CD14-positive monocyte (primary cell): ENCODE data around the gene SETD1B. TPM values are rescaled to one million over a fixed set of nuclear protein-coding genes. Genes with fewer than 3 reads are reported as not detected.
"Not testable (repeated sequence)": the region's sequence is repeated elsewhere in the genome, so short reads cannot be mapped to it uniquely, and the experiment has no call there.

Experiments used
- DNase-seq, 3 donors: peaks; one replicate each; pipeline ENCODE4 v3.0.0-alpha.2; 2011 to 2022
- H2AFZ ChIP-seq: 2 replicates; pipeline ENCODE4 v1.6.0; 2012; ENCODE audit warnings: mild to moderate bottlenecking, low read depth, low read length, inconsistent platforms; ENCODE audit not compliant: insufficient read depth, poor library complexity, severe bottlenecking
- H3K27ac ChIP-seq, 2 donors: 1 replicate in 1 of 2; 2 replicates in 1 of 2; pipeline ENCODE4 v1.5.1; 2012 to 2013; ENCODE audit warnings: low read length in 2 of 2, control low read depth in 1 of 2, inconsistent platforms in 1 of 2, low read depth in 1 of 2, mild to moderate bottlenecking in 1 of 2
- H3K27me3 ChIP-seq, 2 donors: one replicate each; pipeline versions ENCODE4 v1.6.0 to v1.6.1; 2011 to 2013; ENCODE audit warnings: low read length in 2 of 2; ENCODE audit not compliant: control insufficient read depth in 2 of 2, insufficient read depth in 2 of 2
- H3K36me3 ChIP-seq, 2 donors: replicated peaks in 1 of 2; 1 replicate in 1 of 2; 2 replicates in 1 of 2; pipeline versions ENCODE4 v1.5.1 to v1.6.1; 2012 to 2013; ENCODE audit warnings: low read length in 2 of 2, control low read depth in 1 of 2, inconsistent platforms in 1 of 2, mild to moderate bottlenecking in 1 of 2; ENCODE audit not compliant: insufficient read depth in 2 of 2, control insufficient read depth in 1 of 2
- H3K4me1 ChIP-seq, 2 donors: 1 replicate in 1 of 2; 2 replicates in 1 of 2; pipeline versions ENCODE4 v1.5.1 to v1.6.1; 2012 to 2013; ENCODE audit warnings: low read length in 2 of 2, control low read depth in 1 of 2, inconsistent platforms in 1 of 2, mild to moderate bottlenecking in 1 of 2, moderate library complexity in 1 of 2; ENCODE audit not compliant: insufficient read depth in 2 of 2, control insufficient read depth in 1 of 2
- H3K4me2 ChIP-seq: replicated peaks from 2 replicates; pipeline ENCODE3; 2012; ENCODE audit warnings: low read length, moderate library complexity, mild to moderate bottlenecking; ENCODE audit not compliant: poor library complexity, severe bottlenecking; ENCODE audit errors: extremely low read depth
- H3K4me3 ChIP-seq, 3 experiments: fragments of 200-600 bp in 1 of 3; sonication (generic) in 1 of 3; replicated peaks in 1 of 3; 1 replicate in 2 of 3; 2 replicates in 1 of 3; pipeline ENCODE4 v1.5.1; 2011 to 2013; ENCODE audit warnings: low read length in 3 of 3, mild to moderate bottlenecking in 3 of 3, control low read depth in 2 of 3, low read depth in 2 of 3, inconsistent platforms in 1 of 3, moderate library complexity in 1 of 3
- H3K79me2 ChIP-seq: 2 replicates; pipeline ENCODE4 v1.6.0; 2012; ENCODE audit warnings: mild to moderate bottlenecking, control low read depth, inconsistent platforms, low read length, moderate library complexity; ENCODE audit not compliant: insufficient read depth
- H3K9ac ChIP-seq: 2 replicates; pipeline ENCODE4 v1.6.0; 2017; ENCODE audit warnings: low read length, mild to moderate bottlenecking; ENCODE audit not compliant: insufficient read depth, poor library complexity, severe bottlenecking
- H3K9me3 ChIP-seq, 2 donors: replicated peaks in 1 of 2; 1 replicate in 1 of 2; 2 replicates in 1 of 2; pipeline versions ENCODE4 v1.5.1 to v1.6.1; 2012 to 2013; ENCODE audit warnings: low read length in 2 of 2, control low read depth in 1 of 2; ENCODE audit not compliant: control insufficient read depth in 1 of 2, insufficient read depth in 1 of 2
- H4K20me1 ChIP-seq: 2 replicates; pipeline ENCODE4 v1.6.0; 2012; ENCODE audit warnings: mild to moderate bottlenecking, low read length, control low read depth, moderate library complexity; ENCODE audit not compliant: insufficient read depth
- H3K27ac Mint-ChIP-seq, 7 donors: one replicate each; pipeline ENCODE4 v1.8.0; 2020; ENCODE audit warnings: mild to moderate bottlenecking in 7 of 7, mixed read lengths in 7 of 7, moderate library complexity in 6 of 7, inconsistent platforms in 2 of 7
- H3K27me3 Mint-ChIP-seq, 3 donors: one replicate each; pipeline ENCODE4 v1.8.0; 2021 to 2022; ENCODE audit warnings: low read depth in 3 of 3, mild to moderate bottlenecking in 3 of 3, mixed read lengths in 3 of 3, moderate library complexity in 3 of 3, inconsistent platforms in 1 of 3
- H3K36me3 Mint-ChIP-seq, 2 donors: one replicate each; pipeline ENCODE4 v1.8.0; 2020; ENCODE audit warnings: mixed read lengths in 2 of 2, inconsistent platforms in 1 of 2, mild to moderate bottlenecking in 1 of 2
- H3K4me1 Mint-ChIP-seq: one replicate; pipeline ENCODE4 v1.8.0; 2020; ENCODE audit warnings: mild to moderate bottlenecking, mixed read lengths
- H3K4me3 Mint-ChIP-seq, 2 donors: one replicate each; pipeline ENCODE4 v1.8.0; 2020; ENCODE audit warnings: mild to moderate bottlenecking in 2 of 2, mixed read lengths in 2 of 2, moderate library complexity in 1 of 2
- H3K9me3 Mint-ChIP-seq, 7 donors: one replicate each; pipeline ENCODE4 v1.8.0; 2020 to 2022; ENCODE audit warnings: mixed read lengths in 7 of 7, mild to moderate bottlenecking in 6 of 7, moderate library complexity in 6 of 7, inconsistent platforms in 2 of 7
- WGBS: methylation state at CpG from one replicate; pipeline ENCODE4 v1.1.5; 2013; ENCODE audit warnings: missing lambda C conversion rate; ENCODE audit not compliant: insufficient coverage; 5-methylcytosine and 5-hydroxymethylcytosine counted together
- intact Hi-C, 2 donors: fragments of 100-400 bp; cut with micrococcal nuclease; formaldehyde crosslinking; loops; one replicate each; pipeline versions ENCODE4 v1.15.0 to v1.15.1; 2023
- polyA plus RNA-seq, 3 donors: library from polyadenylated mRNA; depleted of rRNA in 1 of 3; unstranded in 2 of 3; stranded (reverse) in 1 of 3; fragments of 300-500 nt in 2 of 3; fragments of >200 nt in 1 of 3; fragmentation: Illumina TruSeq in 2 of 3; gene quantifications; 1 replicate in 2 of 3; 2 replicates in 1 of 3; pipeline ENCODE4 v1.2.3, GENCODE V29; 2012 to 2021
- TF ChIP-seq, protein P1 (sequence below): fragments of 200-600 bp; IDR thresholded peaks from one replicate; pipeline ENCODE4 v1.8.0; 2022; ENCODE audit warnings: antibody characterized with exemption, mild to moderate bottlenecking

Gene SETD1B
- polyA plus RNA-seq, 3 donors, result 0.28 to 9.0 (median 0.60) TPM

GRCh38 chr12:121789233-121789781 is 14.5 kb upstream of the SETD1B start:
- 2% methylated on average over 12 of the region's 13 CpGs for WGBS
- peak overlapping the region; percentile 98 to 100 (median 100) for H3K27ac Mint-ChIP-seq
- Histone ChIP-seq H3K27ac (peak overlapping the region; percentile 98 to 99), H3K36me3 (no peaks in the 10 kb centered on the region), H3K4me2 (peak overlapping the region; percentile 70), H3K27me3 (no peaks in the 10 kb centered on the region), H2AFZ (peak overlapping the region; percentile 63), H3K4me1 (peaks cover 78 to 83% of the 10 kb centered on the region in 2 donors), H4K20me1 (peaks cover under 1% of the 10 kb centered on the region), H3K9me3 (no peaks in the 10 kb centered on the region), H3K9ac (peak overlapping the region; percentile 81), H3K79me2 (peaks cover 46% of the 10 kb centered on the region), H3K4me3 (peak overlapping the region; percentile 8 to 64 (median 17))
- peaks cover 0 to 2% (median 0%) of the 10 kb centered on the region in 7 donors for H3K9me3 Mint-ChIP-seq
- DNase-seq, result peak; percentile 77 to 90 (median 77)
- H3K4me1 Mint-ChIP-seq, result peaks cover 75% of the 10 kb centered on the region
- H3K36me3 Mint-ChIP-seq, result peaks cover 21 to 22% of the 10 kb centered on the region in 2 donors
- TF ChIP-seq, protein P1, sequence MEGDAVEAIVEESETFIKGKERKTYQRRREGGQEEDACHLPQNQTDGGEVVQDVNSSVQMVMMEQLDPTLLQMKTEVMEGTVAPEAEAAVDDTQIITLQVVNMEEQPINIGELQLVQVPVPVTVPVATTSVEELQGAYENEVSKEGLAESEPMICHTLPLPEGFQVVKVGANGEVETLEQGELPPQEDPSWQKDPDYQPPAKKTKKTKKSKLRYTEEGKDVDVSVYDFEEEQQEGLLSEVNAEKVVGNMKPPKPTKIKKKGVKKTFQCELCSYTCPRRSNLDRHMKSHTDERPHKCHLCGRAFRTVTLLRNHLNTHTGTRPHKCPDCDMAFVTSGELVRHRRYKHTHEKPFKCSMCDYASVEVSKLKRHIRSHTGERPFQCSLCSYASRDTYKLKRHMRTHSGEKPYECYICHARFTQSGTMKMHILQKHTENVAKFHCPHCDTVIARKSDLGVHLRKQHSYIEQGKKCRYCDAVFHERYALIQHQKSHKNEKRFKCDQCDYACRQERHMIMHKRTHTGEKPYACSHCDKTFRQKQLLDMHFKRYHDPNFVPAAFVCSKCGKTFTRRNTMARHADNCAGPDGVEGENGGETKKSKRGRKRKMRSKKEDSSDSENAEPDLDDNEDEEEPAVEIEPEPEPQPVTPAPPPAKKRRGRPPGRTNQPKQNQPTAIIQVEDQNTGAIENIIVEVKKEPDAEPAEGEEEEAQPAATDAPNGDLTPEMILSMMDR, result no peak
- intact Hi-C loops, result no loop called here
- peak overlapping the region; percentile 74 to 89 for H3K4me3 Mint-ChIP-seq
- peaks cover 0 to 3% (median 0%) of the 10 kb centered on the region in 3 donors for H3K27me3 Mint-ChIP-seq

- H3K9ac ChIP-seq, result peak overlapping the region; percentile 81
- peaks cover 16 to 23% of the 10 kb centered on the region in 2 donors for H3K36me3 Mint-ChIP-seq
- peak; percentile 96 to 97 (median 96) for DNase-seq
- peak overlapping the region; percentile 74 to 89 for H3K4me3 Mint-ChIP-seq
- no peaks in the 10 kb centered on the region for H3K27me3 ChIP-seq
- 29% methylated on average over 23 of the region's 28 CpGs for WGBS
- H3K27ac ChIP-seq, result peak overlapping the region; percentile 98 to 99
- H3K9me3 Mint-ChIP-seq, result peaks cover 0 to 2% (median 0%) of the 10 kb centered on the region in 7 donors
- H3K79me2 ChIP-seq, result peaks cover 46% of the 10 kb centered on the region
- H4K20me1 ChIP-seq, result peaks cover 8% of the 10 kb centered on the region
- peaks cover 86 to 91% of the 10 kb centered on the region in 2 donors for H3K4me1 ChIP-seq
- H2AFZ ChIP-seq, result peak overlapping the region; percentile 63
- TF ChIP-seq, protein P1, result no peak
- H3K4me1 Mint-ChIP-seq, result peaks cover 77% of the 10 kb centered on the region
- H3K27ac Mint-ChIP-seq, result peak overlapping the region; percentile 98 to 100 (median 100)
- H3K36me3 ChIP-seq, result peaks cover 0 to under 1% of the 10 kb centered on the region in 2 donors
- H3K4me3 ChIP-seq, result peak overlapping the region; percentile 8 to 64 (median 17)
- H3K4me2 ChIP-seq, result peak overlapping the region; percentile 70
- no peaks in the 10 kb centered on the region for H3K9me3 ChIP-seq
- intact Hi-C loops, result loop anchor here (5.0 to 10.0 kb wide), 4 partner anchors 93 to 295 kb away; partner anchors contain the start of gene ORAI1 (in 1 of the 2)
- H3K27me3 Mint-ChIP-seq, result peaks cover 0 to 3% (median 0%) of the 10 kb centered on the region in 3 donors
Observed at GRCh38 chr12:121789800-121790728, 13.7 kb upstream of the SETD1B start.

GRCh38 chr12:121790785-121791184 is 13.0 kb upstream of the SETD1B start:
- 86% methylated on average over 5 of the region's 8 CpGs for WGBS
- H3K4me1 ChIP-seq, result peaks cover 92 to 97% of the 10 kb centered on the region in 2 donors
- H3K27ac ChIP-seq, result peak overlapping the region; percentile 98 to 99
- peaks cover 15% of the 10 kb centered on the region for H4K20me1 ChIP-seq
- H3K79me2 ChIP-seq, result peaks cover 48% of the 10 kb centered on the region
- not testable (repeated sequence) for H3K9me3 Mint-ChIP-seq, H3K36me3 ChIP-seq, H3K27me3 ChIP-seq, H3K27me3 Mint-ChIP-seq, DNase-seq, H3K9me3 ChIP-seq, H2AFZ ChIP-seq
- Mint-ChIP-seq H3K4me3 (peak overlapping the region in 1 of 2 donors; percentile 65), H3K36me3 (peaks cover 14 to 28% of the 10 kb centered on the region in 2 donors), H3K27ac (peak overlapping the region; percentile 98 to 100 (median 100)), H3K4me1 (peaks cover 80% of the 10 kb centered on the region)
- intact Hi-C loops, result loop anchor here (5.0 to 10.0 kb wide), 4 partner anchors 93 to 294 kb away; partner anchors contain the start of gene ORAI1 (in 1 of the 2)
- H3K9ac ChIP-seq, result peak overlapping the region; percentile 81
- peak overlapping the region; percentile 70 for H3K4me2 ChIP-seq
- peak overlapping the region in 1 of 3 experiments; percentile 36 for H3K4me3 ChIP-seq
